NCI-H187 treated with DMSO at 0.1 percent for 48 hours (cell line): Measurements from ENCODE around the gene MYLK3.

Experiments
- DNase-seq: peaks from one replicate; lab custom pipeline; 2025; lab: John Stamatoyannopoulos, UW

The MYLK3 gene

GRCh38 chr16:46757339-46758050 lies 9.4 kb upstream of the MYLK3 start:
- DNase-seq = no peak

GRCh38 chr16:46756772-46757171 lies 8.6 kb upstream of the MYLK3 start:
- no peak for DNase-seq

GRCh38 chr16:46753015-46753414 lies 4.9 kb upstream of the MYLK3 start:
- DNase-seq = no peak

DNA sequence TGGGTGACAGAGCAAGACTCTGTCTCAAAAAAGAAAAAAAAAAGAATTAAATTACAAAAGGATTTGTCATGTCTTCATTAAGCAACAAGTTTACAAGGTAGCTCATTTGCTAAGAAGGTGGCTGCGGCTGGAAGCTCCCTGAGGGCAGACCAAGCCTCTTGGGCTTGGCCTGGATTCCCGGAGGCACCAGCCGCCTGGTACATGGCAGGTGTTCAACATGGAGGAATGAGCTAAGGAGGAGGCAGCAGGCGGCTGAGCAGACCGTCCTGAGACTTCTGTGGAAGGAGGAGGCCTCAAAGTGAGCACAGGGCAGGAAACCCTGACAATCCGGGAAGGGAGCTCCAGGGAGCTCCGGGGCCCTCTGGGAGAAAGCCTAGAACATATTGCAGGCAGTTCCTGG lies 3.2 kb upstream of the MYLK3 start:
- DNase-seq = no peak

- no peak for DNase-seq
Observed at GRCh38 chr16:46748775-46749705, 896 bp upstream of the MYLK3 start.

DNA sequence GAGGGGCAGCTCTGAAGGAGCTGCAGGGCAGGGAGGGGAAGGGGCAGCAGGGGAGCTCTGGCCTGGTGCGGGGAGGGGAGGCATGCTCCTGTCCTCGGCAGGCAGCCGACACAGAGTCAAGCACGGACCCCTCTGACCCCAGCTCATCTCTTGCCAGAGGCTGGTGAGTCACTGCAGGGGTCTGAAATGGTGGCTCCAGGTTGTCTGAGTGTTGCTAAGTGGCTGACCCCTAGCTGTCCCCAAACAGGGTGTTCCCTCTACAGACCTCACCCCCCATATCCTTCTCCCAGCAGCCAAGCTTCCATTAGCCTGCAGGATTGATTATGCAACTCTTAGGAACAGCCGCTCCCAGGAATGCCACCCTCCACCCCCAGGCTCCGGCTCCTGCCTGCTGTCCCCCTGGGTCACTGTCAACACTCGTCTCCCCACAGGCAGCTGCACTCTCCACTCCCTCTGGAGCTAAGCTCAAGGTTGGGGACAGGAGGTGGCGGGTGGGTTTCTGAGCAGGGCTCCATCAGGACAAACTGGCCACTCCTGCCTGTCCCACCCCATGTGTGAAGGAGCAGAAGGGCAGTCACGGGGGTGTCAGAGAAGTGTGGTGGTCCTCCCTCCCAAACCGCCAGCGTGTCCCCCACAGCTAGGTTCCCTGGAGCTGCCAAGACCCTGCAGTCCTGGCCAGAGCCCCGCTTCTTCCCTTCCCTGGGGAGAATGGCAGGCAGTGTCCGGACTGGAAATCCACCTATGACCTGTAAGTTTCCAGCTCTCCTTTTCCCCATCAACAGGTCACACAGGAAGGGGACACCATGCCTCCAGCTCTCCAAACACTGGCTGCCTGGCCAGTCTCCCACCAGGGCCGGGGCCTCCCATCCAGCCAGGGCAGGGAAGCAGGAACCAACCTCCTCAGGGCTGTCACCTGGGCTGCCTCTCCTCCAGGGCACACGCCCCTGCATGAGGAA lies 1.0 kb downstream of the MYLK3 start:
- DNase-seq = no peak

DNA sequence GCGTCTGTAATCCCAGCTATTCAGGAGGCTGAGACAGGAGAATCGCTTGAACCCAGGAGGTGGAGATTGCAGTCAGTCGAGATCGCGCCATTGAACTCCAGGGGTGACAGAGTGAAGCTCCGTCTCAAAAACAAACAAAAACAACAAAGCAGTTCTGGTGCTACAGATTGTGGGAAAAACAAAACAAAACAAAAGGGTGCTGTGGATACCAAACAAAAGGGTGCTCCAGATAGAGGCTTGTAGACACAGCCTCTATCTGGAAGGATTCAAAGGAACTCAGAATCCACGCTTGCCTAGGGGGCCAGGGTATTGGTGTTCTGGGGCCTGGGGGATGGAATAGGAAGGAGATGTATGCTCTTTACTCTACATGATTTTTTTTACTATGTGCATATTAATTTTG lies 2.5 kb downstream of the MYLK3 start:
- DNase-seq = no peak

GRCh38 chr16:46743232-46743719 lies 4.9 kb downstream of the MYLK3 start:
- DNase-seq = no peak

DNA sequence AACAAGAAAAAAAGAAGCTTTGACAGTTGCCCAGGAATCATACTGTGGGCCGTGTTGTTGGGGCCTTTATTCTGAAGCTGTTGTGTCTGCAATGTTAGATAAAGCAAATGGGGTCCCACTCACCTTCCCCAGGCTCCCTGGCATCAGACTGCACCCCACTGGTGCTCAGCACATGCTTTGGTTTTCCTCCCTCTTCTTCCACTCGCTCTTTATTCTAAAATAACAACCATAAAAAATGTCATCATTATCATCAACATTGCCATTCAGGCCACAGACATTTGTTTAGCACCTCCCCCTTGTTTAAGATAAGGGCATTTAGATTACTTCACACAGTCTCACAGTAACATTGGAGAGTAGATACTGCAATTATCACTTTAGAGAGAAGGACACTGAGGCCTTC lies 8.2 kb downstream of the MYLK3 start:
- no peak for DNase-seq

GRCh38 chr16:46737621-46738214 lies 10.4 kb downstream of the MYLK3 start:
- DNase-seq = no peak

DNA sequence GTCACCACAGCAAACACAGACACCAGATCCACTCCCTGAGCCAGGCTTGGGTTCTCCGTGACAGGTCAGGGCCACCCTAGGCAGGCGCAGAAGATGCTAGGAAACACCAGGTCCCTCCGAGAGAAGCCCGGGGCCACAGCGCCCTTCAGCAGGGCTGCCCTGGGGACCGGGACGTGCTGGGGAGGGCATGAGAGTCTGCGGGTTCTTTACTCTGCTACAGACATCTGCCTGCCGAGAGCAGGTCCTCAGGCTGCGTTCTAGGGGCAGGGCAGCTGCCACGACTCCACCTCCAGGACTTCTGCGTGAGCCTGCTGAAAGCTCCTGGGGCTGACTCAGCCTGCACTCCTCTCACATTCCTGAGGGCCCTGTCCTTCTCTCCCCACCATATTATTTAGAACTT lies 11.4 kb downstream of the MYLK3 start:
- no peak for DNase-seq

DNA sequence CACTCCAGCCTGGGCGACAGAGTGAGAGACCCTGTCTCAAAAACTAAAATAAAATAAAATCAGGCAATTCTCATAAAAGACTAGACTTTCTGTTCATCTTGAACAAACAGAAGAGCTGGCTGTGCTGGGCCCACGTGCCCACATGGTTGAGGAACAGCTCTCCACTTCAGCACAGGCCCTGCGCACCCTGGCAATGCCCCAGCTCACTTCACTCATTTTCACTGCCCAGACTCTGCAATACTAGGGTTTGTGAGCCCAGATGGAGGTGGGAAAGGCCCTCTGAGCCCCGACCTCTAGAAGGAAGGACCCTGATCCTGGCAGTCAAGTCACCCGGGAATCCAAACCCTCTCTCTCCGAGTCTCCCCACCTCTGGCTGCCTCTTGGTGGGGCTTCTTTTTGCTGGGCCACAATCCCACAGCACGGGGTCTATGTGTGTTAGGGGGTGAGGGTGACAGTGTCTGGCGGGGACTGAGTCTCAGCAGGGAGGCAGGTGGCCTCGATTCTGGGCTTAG lies 14.8 kb downstream of the MYLK3 start:
- DNase-seq = no peak

DNA sequence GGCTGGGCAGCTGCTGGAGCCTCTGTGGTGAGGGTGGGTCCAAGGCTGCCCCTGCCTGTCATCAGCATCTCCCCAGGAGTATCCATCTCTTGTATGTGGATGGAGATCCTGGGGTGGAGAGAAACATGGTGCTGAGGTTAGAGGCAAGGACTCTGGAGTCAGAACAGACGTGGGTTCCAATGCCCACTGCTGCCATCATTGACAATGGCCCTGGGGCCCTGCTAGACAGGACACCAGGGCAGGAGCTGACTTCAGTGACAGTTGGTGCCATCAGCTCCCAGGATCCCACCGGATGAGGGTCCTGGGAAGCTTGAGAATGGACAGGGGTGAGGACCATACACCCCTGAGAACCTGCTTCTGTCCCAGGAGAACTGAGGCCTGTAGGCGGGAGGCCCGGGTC lies 15.6 kb downstream of the MYLK3 start:
- DNase-seq = no peak

DNA sequence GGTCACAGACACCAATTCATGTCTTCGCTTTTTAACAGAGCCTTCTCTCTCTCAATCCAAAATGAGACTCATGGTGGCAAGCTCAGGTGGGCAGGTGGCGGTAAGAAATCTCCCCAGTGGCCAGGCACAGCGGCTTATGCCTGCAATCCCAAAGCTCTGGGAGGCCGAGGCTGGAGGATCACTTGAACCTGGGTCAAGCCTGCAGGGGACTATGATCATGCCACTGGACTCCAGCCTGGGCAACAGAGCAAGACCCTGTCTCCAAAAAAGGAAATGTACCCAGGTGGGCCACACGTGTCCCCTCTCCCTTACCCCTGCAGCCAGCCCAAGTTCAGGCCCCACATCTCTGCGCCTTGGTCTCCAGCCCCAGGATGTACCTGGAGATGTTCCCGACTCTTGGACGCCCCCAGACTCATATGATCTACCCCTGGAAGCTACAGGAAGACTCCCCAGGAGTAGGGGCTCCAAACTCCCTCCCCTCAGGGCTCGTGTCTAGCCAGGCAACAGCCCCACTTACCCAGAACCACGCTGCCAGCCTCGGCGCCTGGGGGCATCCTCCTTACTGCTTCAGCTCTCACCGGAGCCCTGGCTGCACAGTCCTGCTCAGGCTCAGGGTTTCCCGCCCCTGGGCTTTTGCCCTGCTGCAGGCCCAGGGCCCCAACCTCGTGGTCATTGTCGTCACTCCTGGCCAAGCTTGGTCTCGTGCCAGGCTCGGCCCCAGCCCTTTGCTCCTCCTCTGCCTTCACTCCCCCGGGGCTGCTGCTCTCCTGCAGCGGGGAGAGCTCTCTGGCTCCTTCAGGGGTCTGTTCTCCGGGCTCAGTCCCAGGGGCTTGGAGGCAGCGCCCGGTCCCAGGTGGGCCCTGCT lies 16.2 kb downstream of the MYLK3 start:
- DNase-seq = no peak

- no peak for DNase-seq
Observed at GRCh38 chr16:46730801-46731690, 17.1 kb downstream of the MYLK3 start.

- no peak for DNase-seq
Observed at GRCh38 chr16:46730126-46730525, 18.0 kb downstream of the MYLK3 start.

- DNase-seq = no peak
Observed at GRCh38 chr16:46729326-46729995, 18.7 kb downstream of the MYLK3 start.

- no peak for DNase-seq
Observed at GRCh38 chr16:46728806-46729205, 19.3 kb downstream of the MYLK3 start.

GRCh38 chr16:46727630-46728029 lies 20.5 kb downstream of the MYLK3 start:
- no peak for DNase-seq
